HEK293T (cell line): Measurements from ENCODE around the gene YES1.
"Not testable (repeated sequence)": the region's sequence is repeated elsewhere in the genome, so short reads cannot be mapped to it uniquely, and the experiment has no call there.

Experiments
- CTCF ChIA-PET: fragments of 350-600 bp; formaldehyde crosslinking; extraction: SDS; loops from one replicate; lab custom pipeline; 2021; ENCODE audit warnings: antibody characterized with exemption, inconsistent platforms; lab: Yijun Ruan, JAX
- POLR2A ChIA-PET: fragments of 350-600 bp; formaldehyde crosslinking; extraction: SDS; loops from one replicate; lab custom pipeline; 2020; ENCODE audit warnings: antibody characterized with exemption, inconsistent platforms; lab: Yijun Ruan, JAX
- DNase-seq: peaks from one replicate; pipeline ENCODE4 v3.0.0; 2012; ENCODE audit warnings: mixed read lengths; ENCODE audit errors: extremely low spot score
- ARNT ChIP-seq: fragments of 450-650 bp; IDR thresholded peaks from 2 replicates; pipeline ENCODE4 v1.6.1; 2017; ENCODE audit warnings: mild to moderate bottlenecking
- BHLHE40 ChIP-seq: fragments of 450-650 bp; IDR thresholded peaks from 2 replicates; pipeline ENCODE4 v1.6.1; 2016; ENCODE audit warnings: mild to moderate bottlenecking, moderate library complexity, borderline replicate concordance
- CTBP1 ChIP-seq: fragments of 450-650 bp; IDR thresholded peaks from 2 replicates; pipeline ENCODE4 v1.6.1; 2016; ENCODE audit warnings: borderline replicate concordance
- ELF4 ChIP-seq: fragments of 450-650 bp; IDR thresholded peaks from 2 replicates; pipeline ENCODE4 v1.6.1; 2017; ENCODE audit warnings: antibody characterized with exemption
- FOXA1 ChIP-seq: fragments of 450-650 bp; IDR thresholded peaks from 2 replicates; pipeline ENCODE4 v1.6.1; 2016; ENCODE audit warnings: mild to moderate bottlenecking
- FOXK2 ChIP-seq: fragments of 450-650 bp; IDR thresholded peaks from 2 replicates; pipeline ENCODE4 v1.6.1; 2016; ENCODE audit warnings: mild to moderate bottlenecking
- FOXM1 ChIP-seq: fragments of 450-650 bp; IDR thresholded peaks from 2 replicates; pipeline ENCODE4 v1.6.1; 2017; ENCODE audit warnings: mild to moderate bottlenecking, borderline replicate concordance
- HDGF ChIP-seq: fragments of 450-650 bp; IDR thresholded peaks from 2 replicates; pipeline ENCODE4 v1.6.1; 2017; ENCODE audit warnings: antibody characterized with exemption, borderline replicate concordance
- L3MBTL2 ChIP-seq: fragments of 450-650 bp; conservative IDR thresholded peaks from 2 replicates; pipeline ENCODE4 v1.6.1; 2016; ENCODE audit warnings: mild to moderate bottlenecking
- LEF1 ChIP-seq: fragments of 450-650 bp; IDR thresholded peaks from 2 replicates; pipeline ENCODE4 v1.6.1; 2017; ENCODE audit warnings: mild to moderate bottlenecking, borderline replicate concordance
- NFRKB ChIP-seq: fragments of 450-650 bp; IDR thresholded peaks from 2 replicates; pipeline ENCODE4 v1.6.1; 2016; ENCODE audit warnings: mild to moderate bottlenecking, moderate library complexity
- PKNOX1 ChIP-seq: fragments of 450-650 bp; IDR thresholded peaks from 2 replicates; pipeline ENCODE4 v1.6.1; 2016
- SP1 ChIP-seq: fragments of 450-650 bp; IDR thresholded peaks from 2 replicates; pipeline ENCODE4 v1.6.1; 2017
- SUZ12 ChIP-seq: fragments of 450-650 bp; IDR thresholded peaks from 2 replicates; pipeline ENCODE4 v1.6.1; 2016; ENCODE audit warnings: mild to moderate bottlenecking
- TARDBP ChIP-seq: fragments of 450-650 bp; IDR thresholded peaks from 2 replicates; pipeline ENCODE4 v1.6.1; 2016
- ZNF384 ChIP-seq: fragments of 450-650 bp; IDR thresholded peaks from 2 replicates; pipeline ENCODE4 v1.6.1; 2016

YES1 gene

GRCh38 chr18:686339-687111 lies 125.5 kb downstream of the YES1 start:
- TF ChIP-seq FOXM1 (no peak), FOXK2 (no peak), ARNT (no peak), PKNOX1 (no peak), HDGF (no peak), TARDBP (no peak), LEF1 (no peak), SUZ12 (no peak), BHLHE40 (no peak), L3MBTL2 (no peak), SP1 (no peak), NFRKB (no peak), ZNF384 (no peak)
- CTCF ChIA-PET: no interaction called here
- POLR2A ChIA-PET: no interaction called here
- no peak for DNase-seq

GRCh38 chr18:685438-685837 lies 126.6 kb downstream of the YES1 start:
- ChIA-PET POLR2A (no interaction called here), CTCF (no interaction called here)
- no peak for DNase-seq
- TF ChIP-seq PKNOX1 (peak; percentile 81), L3MBTL2 (no peak)

GRCh38 chr18:683531-683930 lies 128.5 kb downstream of the YES1 start:
- ChIA-PET POLR2A (no interaction called here), CTCF (no interaction called here)
- DNase-seq: no peak
- no peak for TF ChIP-seq ARNT
- TF ChIP-seq FOXK2: no peak
- no peak for TF ChIP-seq PKNOX1

- no peak for DNase-seq
- ChIA-PET POLR2A (interaction anchor here (0.6 to 0.7 kb wide), 3 partner anchors 9 to 351 kb away, joined by 3 to 4 read pairs (median 3); no protein-coding TSS in a partner anchor), CTCF (no interaction called here)
- TF ChIP-seq ELF4 (no peak), PKNOX1 (no peak), TARDBP (no peak), ARNT (no peak), FOXM1 (no peak), NFRKB (no peak), SUZ12 (no peak), HDGF (no peak), CTBP1 (no peak), ZNF384 (no peak), BHLHE40 (no peak), FOXA1 (no peak)
Observed at GRCh38 chr18:682833-683232, 129.2 kb downstream of the YES1 start.

- DNase-seq, POLR2A ChIA-PET, CTCF ChIA-PET: not testable (repeated sequence)
Observed at GRCh38 chr18:682416-682815, 129.6 kb downstream of the YES1 start.

- TF ChIP-seq HDGF (no peak), ELF4 (no peak), FOXM1 (no peak), SP1 (no peak)
- DNase-seq: no peak
- CTCF ChIA-PET: no interaction called here
- POLR2A ChIA-PET: no interaction called here
Observed at GRCh38 chr18:681985-682384, 130.1 kb downstream of the YES1 start.

GRCh38 chr18:680392-680791 lies 131.7 kb downstream of the YES1 start:
- TF ChIP-seq ELF4 (no peak), LEF1 (no peak), NFRKB (no peak), ZNF384 (no peak), FOXK2 (no peak)
- DNase-seq: no peak
- ChIA-PET POLR2A (no interaction called here), CTCF (no interaction called here)
